ENCODE measurements around the gene KDM2A. TPM values are rescaled to one million over a fixed set of nuclear protein-coding genes. Genes with fewer than 3 reads are reported as not detected.

KDM2A gene
- total RNA-seq, 1 experiment from 2014 or later, result 50.4 TPM

DNA sequence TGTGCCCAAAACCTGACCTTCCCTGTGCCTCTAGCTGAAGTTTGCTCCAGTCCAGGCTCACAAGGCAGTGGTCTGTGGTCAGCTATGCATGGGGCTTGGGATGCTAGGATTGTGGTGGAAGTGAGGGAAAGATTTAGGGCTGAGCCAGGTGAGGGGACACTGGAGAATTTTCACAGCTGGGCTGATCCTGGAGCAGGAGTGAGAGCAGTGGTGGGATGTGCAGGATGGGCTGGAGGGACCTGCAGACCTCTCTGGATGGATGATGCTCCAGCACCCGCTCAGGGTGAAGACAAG is 23.9 kb upstream of the KDM2A start:
- H2AFZ ChIP-seq (ENCODE audit: low read depth, low read length, poor library complexity, severe bottlenecking), result no peak overlapping the region
- H3K36me3 ChIP-seq (ENCODE audit: control insufficient read depth in 1 of 2, insufficient read depth in 2 of 2, low read length in 2 of 2), result no peaks in the 10 kb centered on the region
- no peaks in the 10 kb centered on the region for H4K20me1 ChIP-seq (ENCODE audit: insufficient read depth)
- H3K9me3 ChIP-seq (ENCODE audit: control insufficient read depth in 1 of 2, insufficient read depth in 1 of 2, low read depth in 1 of 2, low read length in 2 of 2), result no peaks in the 10 kb centered on the region
- no peak overlapping the region for H3K27ac ChIP-seq (ENCODE audit: low read depth, low read length)
- ATAC-seq (no peak; the same call in 1 of the 2 replicates), DNase-seq (ENCODE audit: low read depth, low spot score) (no peak)
- H3K4me3 ChIP-seq (replicated peaks in 1 of 2; ENCODE audit: low read depth in 1 of 2, low read length in 2 of 2), result no peak overlapping the region
- H3K4me1 ChIP-seq (ENCODE audit: control insufficient read depth in 1 of 2, insufficient read depth in 2 of 2, low read length in 2 of 2), result peaks cover 5% of the 10 kb centered on the region in 2 experiments; a peak in 2 of 4 replicates
- no peaks in the 10 kb centered on the region for H3K79me2 ChIP-seq (ENCODE audit: insufficient read depth, low read length)
- intact Hi-C loops (cut with micrococcal nuclease), result no loop called here
- no peak overlapping the region for H3K9ac ChIP-seq (ENCODE audit: low read length)
- TF ChIP-seq SP1 (IDR thresholded peaks at IDR 0.05; ENCODE audit: low read depth) (no peak), SRF (IDR thresholded peaks at IDR 0.05; ENCODE audit: low read depth) (no peak), EZH2 (IDR thresholded peaks at IDR 0.05) (no peak), FOSL1 (IDR thresholded peaks at IDR 0.05; ENCODE audit: low read depth) (no peak), RAD21 (IDR thresholded peaks at IDR 0.05; ENCODE audit: low read depth) (no peak), CBX3 (IDR thresholded peaks at IDR 0.05; ENCODE audit: low read depth) (no peak), TCF7L2 (IDR thresholded peaks at IDR 0.05; ENCODE audit: borderline replicate concordance, extremely low read depth, insufficient read depth, insufficient read length) (no peak), YY1 (IDR thresholded peaks at IDR 0.05; ENCODE audit: extremely low read depth, insufficient replicate concordance, low read depth, low read length) (no peak), SIN3A (IDR thresholded peaks at IDR 0.05; ENCODE audit: low read depth) (no peak), REST (IDR thresholded peaks at IDR 0.05; ENCODE audit: low read depth) (no peak), EGR1 (IDR thresholded peaks at IDR 0.05; ENCODE audit: low read depth) (no peak), CEBPB (IDR thresholded peaks at IDR 0.05; ENCODE audit: low read depth) (no peak), POLR2AphosphoS5 (IDR thresholded peaks at IDR 0.05; ENCODE audit: low read depth, low read length) (no peak), POLR2A (IDR thresholded peaks at IDR 0.05; ENCODE audit: borderline replicate concordance, extremely low read depth, insufficient read depth, insufficient read length) (no peak), EZH2phosphoT487 (IDR thresholded peaks at IDR 0.05; ENCODE audit: borderline replicate concordance) (no peak), ELF1 (IDR thresholded peaks at IDR 0.05; ENCODE audit: borderline replicate concordance, low read depth) (no peak), JUND (IDR thresholded peaks at IDR 0.05) (no peak)
- TF ChIP-seq, protein P1, sequence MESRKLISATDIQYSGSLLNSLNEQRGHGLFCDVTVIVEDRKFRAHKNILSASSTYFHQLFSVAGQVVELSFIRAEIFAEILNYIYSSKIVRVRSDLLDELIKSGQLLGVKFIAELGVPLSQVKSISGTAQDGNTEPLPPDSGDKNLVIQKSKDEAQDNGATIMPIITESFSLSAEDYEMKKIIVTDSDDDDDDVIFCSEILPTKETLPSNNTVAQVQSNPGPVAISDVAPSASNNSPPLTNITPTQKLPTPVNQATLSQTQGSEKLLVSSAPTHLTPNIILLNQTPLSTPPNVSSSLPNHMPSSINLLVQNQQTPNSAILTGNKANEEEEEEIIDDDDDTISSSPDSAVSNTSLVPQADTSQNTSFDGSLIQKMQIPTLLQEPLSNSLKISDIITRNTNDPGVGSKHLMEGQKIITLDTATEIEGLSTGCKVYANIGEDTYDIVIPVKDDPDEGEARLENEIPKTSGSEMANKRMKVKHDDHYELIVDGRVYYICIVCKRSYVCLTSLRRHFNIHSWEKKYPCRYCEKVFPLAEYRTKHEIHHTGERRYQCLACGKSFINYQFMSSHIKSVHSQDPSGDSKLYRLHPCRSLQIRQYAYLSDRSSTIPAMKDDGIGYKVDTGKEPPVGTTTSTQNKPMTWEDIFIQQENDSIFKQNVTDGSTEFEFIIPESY (IDR thresholded peaks at IDR 0.05; ENCODE audit: extremely low read depth, insufficient replicate concordance, low read length), result no peak
- TF ChIP-seq, protein P2, sequence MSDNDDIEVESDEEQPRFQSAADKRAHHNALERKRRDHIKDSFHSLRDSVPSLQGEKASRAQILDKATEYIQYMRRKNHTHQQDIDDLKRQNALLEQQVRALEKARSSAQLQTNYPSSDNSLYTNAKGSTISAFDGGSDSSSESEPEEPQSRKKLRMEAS (IDR thresholded peaks at IDR 0.05), result no peak
- TF ChIP-seq, protein P3, sequence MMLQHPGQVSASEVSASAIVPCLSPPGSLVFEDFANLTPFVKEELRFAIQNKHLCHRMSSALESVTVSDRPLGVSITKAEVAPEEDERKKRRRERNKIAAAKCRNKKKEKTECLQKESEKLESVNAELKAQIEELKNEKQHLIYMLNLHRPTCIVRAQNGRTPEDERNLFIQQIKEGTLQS (IDR thresholded peaks at IDR 0.05), result no peak
- ChIA-PET POLR2A (no interaction called here), RAD21 (ENCODE audit: low non-redundant PET in 1 of 2, low total read pairs in 2 of 2, uncharacterized antibody in 2 of 2, unreplicated experiment in 2 of 2) (no interaction called here), CTCF (interaction anchor here (0.9 to 1.6 kb wide), 5 partner anchors 10 to 287 kb away, joined by 3 to 8 read pairs (median 4); no protein-coding TSS in a partner anchor)
- H3K27me3 ChIP-seq (ENCODE audit: insufficient read depth, low read length), result no peaks in the 10 kb centered on the region
- no TSS peak for BruUV-seq (replicated peaks)
- no peak overlapping the region for H3K4me2 ChIP-seq (ENCODE audit: low read length)
- no peaks in the 10 kb centered on the region for H3K9me2 ChIP-seq (ENCODE audit: insufficient read depth)

All from HCT116 (cell line).